Type B pancreatic cell (in vitro differentiated cells): ENCODE data around the gene PLEK. TPM values are rescaled to one million over a fixed set of nuclear protein-coding genes. Genes with fewer than 3 reads are reported as not detected.

Experiments used
- DNase-seq: peaks from one replicate; pipeline ENCODE4 v3.0.0; 2021; ENCODE audit warnings: mixed read lengths; ENCODE audit not compliant: unreplicated experiment; ENCODE audit errors: extremely low spot score
- H3K27ac Mint-ChIP-seq: 2 replicates; pipeline ENCODE4 v1.8.0; 2021; ENCODE audit warnings: mild to moderate bottlenecking, mixed read lengths
- H3K27me3 Mint-ChIP-seq: 2 replicates; pipeline ENCODE4 v1.8.0; 2021; ENCODE audit warnings: mixed read lengths
- H3K36me3 Mint-ChIP-seq: 2 replicates; pipeline ENCODE4 v1.8.0; 2021; ENCODE audit warnings: mixed read lengths
- H3K4me1 Mint-ChIP-seq: one replicate; pipeline ENCODE4 v1.8.0; 2021; ENCODE audit warnings: mixed read lengths; ENCODE audit not compliant: unreplicated experiment
- H3K4me3 Mint-ChIP-seq: 2 replicates; pipeline ENCODE4 v1.8.0; 2021; ENCODE audit warnings: mild to moderate bottlenecking, mixed read lengths
- H3K9me3 Mint-ChIP-seq: 2 replicates; pipeline ENCODE4 v1.8.0; 2021; ENCODE audit warnings: mixed read lengths
- CTCF ChIP-seq: fragments of 200-600 bp; sonication (generic); conservative IDR thresholded peaks from 2 replicates; pipeline ENCODE4 v1.5.0; 2021; ENCODE audit warnings: antibody characterized with exemption, mild to moderate bottlenecking
- total RNA-seq: library from RNA; stranded (reverse); gene quantifications from 2 replicates; pipeline ENCODE4 v1.2.1, GENCODE V29; 2021; ENCODE audit warnings: low replicate concordance

PLEK gene
- total RNA-seq, 1 donor from 2014 or later = not detected

GRCh38 chr2:68379184-68379708 lies 14.2 kb downstream of the PLEK start:
- Mint-ChIP-seq H3K4me1 (no peaks in the 10 kb centered on the region), H3K27me3 (peaks cover 36% of the 10 kb centered on the region), H3K4me3 (no peak overlapping the region), H3K9me3 (no peaks in the 10 kb centered on the region), H3K36me3 (no peaks in the 10 kb centered on the region), H3K27ac (no peak overlapping the region)
- TF ChIP-seq CTCF = no peak
- no peak for DNase-seq

- no peak overlapping the region for H3K4me3 Mint-ChIP-seq
- no peaks in the 10 kb centered on the region for H3K36me3 Mint-ChIP-seq
- no peak overlapping the region for H3K27ac Mint-ChIP-seq
- no peaks in the 10 kb centered on the region for H3K4me1 Mint-ChIP-seq
- H3K9me3 Mint-ChIP-seq = no peaks in the 10 kb centered on the region
- DNase-seq = no peak
- peaks cover 27% of the 10 kb centered on the region for H3K27me3 Mint-ChIP-seq
- TF ChIP-seq CTCF = no peak
These were observed 18.7 kb downstream of the PLEK start for GRCh38 chr2:68383778-68384177.

- Mint-ChIP-seq H3K27ac (no peak overlapping the region), H3K4me1 (no peaks in the 10 kb centered on the region), H3K27me3 (peaks cover 32% of the 10 kb centered on the region), H3K4me3 (no peak overlapping the region), H3K36me3 (no peaks in the 10 kb centered on the region), H3K9me3 (no peaks in the 10 kb centered on the region)
- TF ChIP-seq CTCF = no peak
- DNase-seq = no peak
These were observed 19.5 kb downstream of the PLEK start for GRCh38 chr2:68384485-68385107.

- no peaks in the 10 kb centered on the region for H3K9me3 Mint-ChIP-seq
- H3K4me3 Mint-ChIP-seq = no peak overlapping the region
- no peak for DNase-seq
- no peak for TF ChIP-seq CTCF
- no peak overlapping the region for H3K27ac Mint-ChIP-seq
- H3K27me3 Mint-ChIP-seq = peaks cover 27% of the 10 kb centered on the region
- H3K36me3 Mint-ChIP-seq = no peaks in the 10 kb centered on the region
- H3K4me1 Mint-ChIP-seq = no peaks in the 10 kb centered on the region
These were observed 20.3 kb downstream of the PLEK start for GRCh38 chr2:68385220-68385906.

- Mint-ChIP-seq H3K4me3 (no peak overlapping the region), H3K9me3 (no peaks in the 10 kb centered on the region), H3K36me3 (no peaks in the 10 kb centered on the region), H3K27me3 (peaks cover 27% of the 10 kb centered on the region), H3K27ac (no peak overlapping the region), H3K4me1 (no peaks in the 10 kb centered on the region)
- no peak for TF ChIP-seq CTCF
- DNase-seq = no peak
These were observed 20.8 kb downstream of the PLEK start for GRCh38 chr2:68385907-68386287.
